PFSK-1 (cell line): ENCODE results near the gene TLK1.

Experiments
- FOXP2 ChIP-seq: optimal IDR thresholded peaks from 2 replicates; pipeline ENCODE3; 2011; ENCODE audit warnings: borderline replicate concordance, control low read depth, inconsistent platforms; ENCODE audit not compliant: insufficient read depth; ENCODE audit errors: extremely low read length, extremely low read depth
- POLR2AphosphoS5 ChIP-seq: IDR thresholded peaks from 2 replicates; pipeline ENCODE4 v1.6.1; 2012; ENCODE audit warnings: low read depth, mild to moderate bottlenecking, control low read depth, low read length, moderate library complexity
- REST ChIP-seq, 2 experiments: IDR thresholded peaks; 2 replicates each; pipeline versions ENCODE4 v1.6.1 to v1.8.0; 2011 to 2012; ENCODE audit warnings: low read depth in 2 of 2, low read length in 2 of 2, control low read depth in 1 of 2, inconsistent platforms in 1 of 2, mild to moderate bottlenecking in 1 of 2, moderate library complexity in 1 of 2; ENCODE audit not compliant: insufficient read depth in 1 of 2
- SIN3A ChIP-seq: IDR thresholded peaks from 2 replicates; pipeline ENCODE4 v1.6.1; 2012; ENCODE audit warnings: mild to moderate bottlenecking, low read length, moderate library complexity, borderline replicate concordance; ENCODE audit not compliant: insufficient read depth
- TAF1 ChIP-seq: IDR thresholded peaks from 2 replicates; pipeline ENCODE4 v1.6.1; 2012; ENCODE audit warnings: low read length, control low read depth, borderline replicate concordance; ENCODE audit not compliant: insufficient read depth

TLK1 gene

GRCh38 chr2:171150694-171151285 is 9.9 kb downstream of the TLK1 start:
- TF ChIP-seq SIN3A: no peak
- no peak for TF ChIP-seq POLR2AphosphoS5
- TF ChIP-seq REST (IDR thresholded peaks at IDR 0.05; ENCODE audit: insufficient read depth in 1 of 2, low read depth in 2 of 2, low read length in 2 of 2): no peak
- no peak for TF ChIP-seq FOXP2
- TF ChIP-seq TAF1: no peak

GRCh38 chr2:171149986-171150693 is 10.6 kb downstream of the TLK1 start:
- TF ChIP-seq TAF1: no peak
- no peak for TF ChIP-seq REST (IDR thresholded peaks at IDR 0.05; ENCODE audit: insufficient read depth in 1 of 2, low read depth in 2 of 2, low read length in 2 of 2)
- TF ChIP-seq FOXP2: no peak
- TF ChIP-seq POLR2AphosphoS5: no peak
- no peak for TF ChIP-seq SIN3A

- TF ChIP-seq FOXP2: no peak
- no peak for TF ChIP-seq REST (IDR thresholded peaks at IDR 0.05; ENCODE audit: insufficient read depth in 1 of 2, low read depth in 2 of 2, low read length in 2 of 2)
- TF ChIP-seq SIN3A: no peak
- TF ChIP-seq TAF1: no peak
- TF ChIP-seq POLR2AphosphoS5: no peak
These were observed 11.3 kb downstream of the TLK1 start for GRCh38 chr2:171149171-171149938.

GRCh38 chr2:171147081-171147480 is 13.6 kb downstream of the TLK1 start:
- no peak for TF ChIP-seq FOXP2
- no peak for TF ChIP-seq REST (IDR thresholded peaks at IDR 0.05; ENCODE audit: insufficient read depth in 1 of 2, low read depth in 2 of 2, low read length in 2 of 2)
- TF ChIP-seq POLR2AphosphoS5: no peak
- no peak for TF ChIP-seq SIN3A
- TF ChIP-seq TAF1: no peak
